Measurements from ENCODE around the gene FNBP1L.

FNBP1L gene

GRCh38 chr1:93569489-93569888, 121.6 kb downstream of the FNBP1L start:
- no peak overlapping the region for H3K4me3 ChIP-seq (ENCODE audit: low read depth, low read length)
- no peaks in the 10 kb centered on the region for H3K9me3 ChIP-seq (ENCODE audit: control insufficient read depth, insufficient read depth, low read depth, low read length)
- peaks cover 4 to 58% of the 10 kb centered on the region in 2 experiments; a peak in 2 of 3 replicates for H3K36me3 ChIP-seq (ENCODE audit: control insufficient read depth in 2 of 2, insufficient read depth in 1 of 2, low read length in 2 of 2)
- ChIA-PET CTCF (interaction anchor here (0.6 to 1.0 kb wide), 2 partner anchors 23 to 280 kb away, joined by 3 to 4 read pairs; no protein-coding TSS in a partner anchor), POLR2A (no interaction called here)
- H3K27ac ChIP-seq (ENCODE audit: extremely low read depth, low read depth, low read length): no peak overlapping the region
- TF ChIP-seq ZFP41 (tag by site-specific recombination; IDR thresholded peaks at IDR 0.05; ENCODE audit: borderline replicate concordance) (no peak), ZNF311 (tag by site-specific recombination; IDR thresholded peaks at IDR 0.05; ENCODE audit: borderline replicate concordance) (no peak), ZNF221 (tag by site-specific recombination; IDR thresholded peaks at IDR 0.05; ENCODE audit: borderline replicate concordance) (no peak), ZNF518A (tag by site-specific recombination; conservative IDR thresholded peaks at IDR 0.05; ENCODE audit: low read depth) (no peak), ZNF623 (tag by site-specific recombination; IDR thresholded peaks at IDR 0.05) (no peak), ZNF549 (tag by site-specific recombination; IDR thresholded peaks at IDR 0.05) (no peak), ZNF24 (tag by site-specific recombination; IDR thresholded peaks at IDR 0.05) (no peak), ZNF26 (tag by site-specific recombination; IDR thresholded peaks at IDR 0.05) (no peak), IKZF3 (tag by site-specific recombination; IDR thresholded peaks at IDR 0.05) (no peak), ZBTB10 (tag by site-specific recombination; IDR thresholded peaks at IDR 0.05) (no peak), ZNF645 (tag by site-specific recombination; IDR thresholded peaks at IDR 0.05) (no peak), ZNF292 (tag by site-specific recombination; IDR thresholded peaks at IDR 0.05; ENCODE audit: borderline replicate concordance, low read depth) (no peak), REPIN1 (tag by site-specific recombination; IDR thresholded peaks at IDR 0.05; ENCODE audit: low read depth) (no peak), ATF2 (tag by site-specific recombination; IDR thresholded peaks at IDR 0.05; ENCODE audit: low read depth) (no peak), ZNF133 (tag by site-specific recombination; IDR thresholded peaks at IDR 0.05) (no peak)
- H3K4me1 ChIP-seq (ENCODE audit: control insufficient read depth, insufficient read depth, low read length): no peaks in the 10 kb centered on the region
